ENCODE data around the gene OTULINL. TPM values are rescaled to one million over a fixed set of nuclear protein-coding genes. Genes with fewer than 3 reads are reported as not detected.

The OTULINL gene
- total and polyA plus RNA-seq, 2 of the 8 experiments (the other 6 are each of a cell fraction or from before 2014, with no cell fraction given) = 3.1 to 8.3 TPM

DNA sequence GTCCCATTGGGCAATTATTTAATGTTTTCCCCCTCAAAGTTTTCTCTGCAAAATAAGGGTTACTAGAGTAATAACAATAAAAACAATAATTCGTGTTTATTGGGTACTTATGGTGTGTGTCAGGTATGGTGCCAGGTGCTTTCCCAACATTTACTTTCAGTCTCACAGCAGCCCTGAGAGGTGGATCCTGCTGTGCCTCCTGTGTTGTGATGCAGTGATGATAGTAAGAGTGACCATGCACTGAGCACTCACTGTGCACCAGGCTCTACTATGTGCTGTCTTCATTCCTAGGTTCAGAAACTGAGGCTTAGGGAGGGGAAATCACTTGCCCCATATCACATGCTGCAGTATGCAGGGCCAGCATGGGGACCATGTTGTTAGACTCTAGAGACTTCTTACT lies 15.5 kb downstream of the OTULINL start:
- Histone ChIP-seq H3K18ac (ENCODE audit: extremely low read depth, low read length) (no peak overlapping the region), H2BK120ac (replicated peaks; ENCODE audit: low read depth, low read length) (no peak overlapping the region), H3K9ac (replicated peaks in 1 of 4; ENCODE audit: extremely low read depth in 1 of 4, low read depth in 3 of 4, low read length in 3 of 4) (no peak overlapping the region), H4K91ac (replicated peaks; ENCODE audit: insufficient read length, low read length) (no peak overlapping the region), H3K4me3 (ENCODE audit: extremely low read depth in 1 of 4, insufficient read depth in 2 of 4, low read depth in 3 of 4, low read length in 4 of 4) (no peak overlapping the region), H3K23ac (ENCODE audit: insufficient read length) (no peak overlapping the region), H3K27me3 (replicated peaks in 1 of 4; ENCODE audit: control insufficient read depth in 3 of 4, extremely low read depth in 1 of 4, insufficient read depth in 3 of 4, low read length in 3 of 4) (no peaks in the 10 kb centered on the region), H3K9me3 (ENCODE audit: insufficient read depth in 2 of 2, low read depth in 1 of 2, low read length in 1 of 2) (no peaks in the 10 kb centered on the region), H3K27ac (ENCODE audit: low read depth, low read length) (no peak overlapping the region), H4K20me1 (replicated peaks in 1 of 2; ENCODE audit: control insufficient read depth in 1 of 2, insufficient read depth in 2 of 2, low read length in 2 of 2) (no peaks in the 10 kb centered on the region), H2BK5ac (ENCODE audit: low read depth, low read length) (no peak overlapping the region), H4K5ac (ENCODE audit: insufficient read length, low read depth, low read length) (no peak overlapping the region), H2AK5ac (ENCODE audit: low read depth, low read length) (no peak overlapping the region), H3K4me2 (ENCODE audit: insufficient read depth in 1 of 2, low read depth in 2 of 2, low read length in 2 of 2) (no peak overlapping the region), H3K23me2 (ENCODE audit: low read depth, low read length) (no peaks in the 10 kb centered on the region), H3K79me2 (ENCODE audit: control insufficient read depth in 1 of 2, insufficient read depth in 2 of 2, low read length in 2 of 2) (no peaks in the 10 kb centered on the region), H3K79me1 (ENCODE audit: low read depth, low read length) (no peaks in the 10 kb centered on the region), H2BK12ac (ENCODE audit: low read depth, low read length) (no peak overlapping the region), H2BK20ac (ENCODE audit: low read length) (no peak overlapping the region), H3K36me3 (ENCODE audit: control insufficient read depth in 2 of 4, insufficient read depth in 4 of 4, low read length in 3 of 4) (no peaks in the 10 kb centered on the region), H3K4me1 (replicated peaks in 1 of 4; ENCODE audit: control insufficient read depth in 3 of 4, insufficient read depth in 4 of 4, low read length in 3 of 4) (no peaks in the 10 kb centered on the region; a peak in 1 of 7 replicates), H4K8ac (ENCODE audit: extremely low read depth, insufficient read depth, low read length) (no peak overlapping the region), H3K4ac (replicated peaks; ENCODE audit: insufficient read length, low read depth, low read length) (no peak overlapping the region), H3K14ac (ENCODE audit: insufficient read length) (no peak overlapping the region), H2AFZ (ENCODE audit: low read length) (no peak overlapping the region), H3K56ac (replicated peaks; ENCODE audit: insufficient read length, low read depth, low read length) (no peak overlapping the region), H2BK15ac (ENCODE audit: low read length) (no peak overlapping the region)
- WGBS, 2 experiments (ENCODE audit: extremely low coverage in 1 of 2, insufficient coverage in 1 of 2, insufficient read length in 1 of 2, insufficient replicate concordance in 2 of 2, low coverage in 1 of 2, low lambda C conversion rate in 2 of 2, missing lambda C conversion rate in 1 of 2) = 85% methylated on average over 1 of the region's 1 CpG; no CpG with 5 or more reads in 1 of the 2 experiments
- no peak for FAIRE-seq
- no peak for DNase-seq (ENCODE audit: low read depth in 1 of 2, low spot score in 2 of 2)
- POLR2A ChIA-PET (ENCODE audit: partially characterized antibody) = no interaction called here
- CTCF ChIA-PET (ENCODE audit: partially characterized antibody) = no interaction called here
- TF ChIP-seq, protein P1, sequence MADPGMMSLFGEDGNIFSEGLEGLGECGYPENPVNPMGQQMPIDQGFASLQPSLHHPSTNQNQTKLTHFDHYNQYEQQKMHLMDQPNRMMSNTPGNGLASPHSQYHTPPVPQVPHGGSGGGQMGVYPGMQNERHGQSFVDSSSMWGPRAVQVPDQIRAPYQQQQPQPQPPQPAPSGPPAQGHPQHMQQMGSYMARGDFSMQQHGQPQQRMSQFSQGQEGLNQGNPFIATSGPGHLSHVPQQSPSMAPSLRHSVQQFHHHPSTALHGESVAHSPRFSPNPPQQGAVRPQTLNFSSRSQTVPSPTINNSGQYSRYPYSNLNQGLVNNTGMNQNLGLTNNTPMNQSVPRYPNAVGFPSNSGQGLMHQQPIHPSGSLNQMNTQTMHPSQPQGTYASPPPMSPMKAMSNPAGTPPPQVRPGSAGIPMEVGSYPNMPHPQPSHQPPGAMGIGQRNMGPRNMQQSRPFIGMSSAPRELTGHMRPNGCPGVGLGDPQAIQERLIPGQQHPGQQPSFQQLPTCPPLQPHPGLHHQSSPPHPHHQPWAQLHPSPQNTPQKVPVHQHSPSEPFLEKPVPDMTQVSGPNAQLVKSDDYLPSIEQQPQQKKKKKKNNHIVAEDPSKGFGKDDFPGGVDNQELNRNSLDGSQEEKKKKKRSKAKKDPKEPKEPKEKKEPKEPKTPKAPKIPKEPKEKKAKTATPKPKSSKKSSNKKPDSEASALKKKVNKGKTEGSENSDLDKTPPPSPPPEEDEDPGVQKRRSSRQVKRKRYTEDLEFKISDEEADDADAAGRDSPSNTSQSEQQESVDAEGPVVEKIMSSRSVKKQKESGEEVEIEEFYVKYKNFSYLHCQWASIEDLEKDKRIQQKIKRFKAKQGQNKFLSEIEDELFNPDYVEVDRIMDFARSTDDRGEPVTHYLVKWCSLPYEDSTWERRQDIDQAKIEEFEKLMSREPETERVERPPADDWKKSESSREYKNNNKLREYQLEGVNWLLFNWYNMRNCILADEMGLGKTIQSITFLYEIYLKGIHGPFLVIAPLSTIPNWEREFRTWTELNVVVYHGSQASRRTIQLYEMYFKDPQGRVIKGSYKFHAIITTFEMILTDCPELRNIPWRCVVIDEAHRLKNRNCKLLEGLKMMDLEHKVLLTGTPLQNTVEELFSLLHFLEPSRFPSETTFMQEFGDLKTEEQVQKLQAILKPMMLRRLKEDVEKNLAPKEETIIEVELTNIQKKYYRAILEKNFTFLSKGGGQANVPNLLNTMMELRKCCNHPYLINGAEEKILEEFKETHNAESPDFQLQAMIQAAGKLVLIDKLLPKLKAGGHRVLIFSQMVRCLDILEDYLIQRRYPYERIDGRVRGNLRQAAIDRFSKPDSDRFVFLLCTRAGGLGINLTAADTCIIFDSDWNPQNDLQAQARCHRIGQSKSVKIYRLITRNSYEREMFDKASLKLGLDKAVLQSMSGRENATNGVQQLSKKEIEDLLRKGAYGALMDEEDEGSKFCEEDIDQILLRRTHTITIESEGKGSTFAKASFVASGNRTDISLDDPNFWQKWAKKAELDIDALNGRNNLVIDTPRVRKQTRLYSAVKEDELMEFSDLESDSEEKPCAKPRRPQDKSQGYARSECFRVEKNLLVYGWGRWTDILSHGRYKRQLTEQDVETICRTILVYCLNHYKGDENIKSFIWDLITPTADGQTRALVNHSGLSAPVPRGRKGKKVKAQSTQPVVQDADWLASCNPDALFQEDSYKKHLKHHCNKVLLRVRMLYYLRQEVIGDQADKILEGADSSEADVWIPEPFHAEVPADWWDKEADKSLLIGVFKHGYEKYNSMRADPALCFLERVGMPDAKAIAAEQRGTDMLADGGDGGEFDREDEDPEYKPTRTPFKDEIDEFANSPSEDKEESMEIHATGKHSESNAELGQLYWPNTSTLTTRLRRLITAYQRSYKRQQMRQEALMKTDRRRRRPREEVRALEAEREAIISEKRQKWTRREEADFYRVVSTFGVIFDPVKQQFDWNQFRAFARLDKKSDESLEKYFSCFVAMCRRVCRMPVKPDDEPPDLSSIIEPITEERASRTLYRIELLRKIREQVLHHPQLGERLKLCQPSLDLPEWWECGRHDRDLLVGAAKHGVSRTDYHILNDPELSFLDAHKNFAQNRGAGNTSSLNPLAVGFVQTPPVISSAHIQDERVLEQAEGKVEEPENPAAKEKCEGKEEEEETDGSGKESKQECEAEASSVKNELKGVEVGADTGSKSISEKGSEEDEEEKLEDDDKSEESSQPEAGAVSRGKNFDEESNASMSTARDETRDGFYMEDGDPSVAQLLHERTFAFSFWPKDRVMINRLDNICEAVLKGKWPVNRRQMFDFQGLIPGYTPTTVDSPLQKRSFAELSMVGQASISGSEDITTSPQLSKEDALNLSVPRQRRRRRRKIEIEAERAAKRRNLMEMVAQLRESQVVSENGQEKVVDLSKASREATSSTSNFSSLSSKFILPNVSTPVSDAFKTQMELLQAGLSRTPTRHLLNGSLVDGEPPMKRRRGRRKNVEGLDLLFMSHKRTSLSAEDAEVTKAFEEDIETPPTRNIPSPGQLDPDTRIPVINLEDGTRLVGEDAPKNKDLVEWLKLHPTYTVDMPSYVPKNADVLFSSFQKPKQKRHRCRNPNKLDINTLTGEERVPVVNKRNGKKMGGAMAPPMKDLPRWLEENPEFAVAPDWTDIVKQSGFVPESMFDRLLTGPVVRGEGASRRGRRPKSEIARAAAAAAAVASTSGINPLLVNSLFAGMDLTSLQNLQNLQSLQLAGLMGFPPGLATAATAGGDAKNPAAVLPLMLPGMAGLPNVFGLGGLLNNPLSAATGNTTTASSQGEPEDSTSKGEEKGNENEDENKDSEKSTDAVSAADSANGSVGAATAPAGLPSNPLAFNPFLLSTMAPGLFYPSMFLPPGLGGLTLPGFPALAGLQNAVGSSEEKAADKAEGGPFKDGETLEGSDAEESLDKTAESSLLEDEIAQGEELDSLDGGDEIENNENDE (IDR thresholded peaks at IDR 0.05; ENCODE audit: insufficient replicate concordance, low read length) = no peak

Measured in H1 (cell line).